Central memory CD8-positive, alpha-beta T cell (primary cell): ENCODE measurements around the gene MANSC1.
"Not testable (repeated sequence)": the region's sequence is repeated elsewhere in the genome, so short reads cannot be mapped to it uniquely, and the experiment has no call there.

Experiments
- ATAC-seq: fragments of 150-1000 bp; cut with Tn5 transposase; replicated peaks from 2 replicates; pipeline ENCODE4 v1.10.0; 2022; ENCODE audit warnings: mild to moderate bottlenecking, moderate FRiP score, moderate number of reproducible peaks; ENCODE audit not compliant: poor library complexity, severe bottlenecking; ENCODE audit errors: extremely low read depth
- DNase-seq, 2 donors: peaks; one replicate each; pipeline ENCODE4 v3.0.0; 2021; ENCODE audit warnings: low spot score in 2 of 2
- H3K27ac Mint-ChIP-seq: one replicate; pipeline ENCODE4 v1.8.0; 2022; ENCODE audit warnings: low read depth, mild to moderate bottlenecking, moderate library complexity, mixed read lengths
- H3K27me3 Mint-ChIP-seq: one replicate; pipeline ENCODE4 v1.8.0; 2022; ENCODE audit warnings: mixed read lengths
- H3K36me3 Mint-ChIP-seq: one replicate; pipeline ENCODE4 v1.8.0; 2022; ENCODE audit warnings: mild to moderate bottlenecking, moderate library complexity, mixed read lengths; ENCODE audit not compliant: insufficient read depth
- H3K4me1 Mint-ChIP-seq: one replicate; pipeline ENCODE4 v1.8.0; 2022; ENCODE audit warnings: mixed read lengths
- H3K4me3 Mint-ChIP-seq: one replicate; pipeline ENCODE4 v1.8.0; 2022; ENCODE audit warnings: mild to moderate bottlenecking, moderate library complexity, mixed read lengths
- H3K9me3 Mint-ChIP-seq: one replicate; pipeline ENCODE4 v1.8.0; 2022; ENCODE audit warnings: mixed read lengths

The MANSC1 gene

GRCh38 chr12:12357719-12358461 lies 7.8 kb upstream of the MANSC1 start:
- ATAC-seq, result peak; percentile 11

GRCh38 chr12:12356896-12357718 lies 7.1 kb upstream of the MANSC1 start, which contains the start of gene BORCS5:
Gene BORCS5 (plus strand): TSS chr12:12357078. CDS start chr12:12357452, 374 bp downstream.
- DNase-seq (peak; percentile 92 to 97), ATAC-seq (peak; percentile 86)
- peaks cover 17% of the 10 kb centered on the region for H3K36me3 Mint-ChIP-seq
- no peaks in the 10 kb centered on the region for H3K9me3 Mint-ChIP-seq
- peak within 1 kb of the TSS; percentile 95 for H3K27ac Mint-ChIP-seq
- peak within 1 kb of the TSS; percentile 96 for H3K4me3 Mint-ChIP-seq
- peaks cover 31% of the 10 kb centered on the region for H3K4me1 Mint-ChIP-seq
- no peaks in the 10 kb centered on the region for H3K27me3 Mint-ChIP-seq

More at GRCh38 chr12:12357719-12358461, 7.8 kb upstream of the MANSC1 start:
- H3K27me3 Mint-ChIP-seq, result no peaks in the 10 kb centered on the region
- peaks cover 17% of the 10 kb centered on the region for H3K36me3 Mint-ChIP-seq
- peak overlapping the region; percentile 96 for H3K4me3 Mint-ChIP-seq
- H3K9me3 Mint-ChIP-seq, result no peaks in the 10 kb centered on the region
- peaks cover 33% of the 10 kb centered on the region for H3K4me1 Mint-ChIP-seq
- H3K27ac Mint-ChIP-seq, result peak overlapping the region; percentile 95
- DNase-seq, result no peak

GRCh38 chr12:12356467-12356895 lies 6.4 kb upstream of the MANSC1 start:
- Mint-ChIP-seq H3K27ac (peak overlapping the region; percentile 95), H3K36me3 (peaks cover 17% of the 10 kb centered on the region), H3K27me3 (no peaks in the 10 kb centered on the region), H3K4me1 (peaks cover 25% of the 10 kb centered on the region), H3K9me3 (no peaks in the 10 kb centered on the region), H3K4me3 (peak overlapping the region; percentile 96)
- no peak for ATAC-seq
- DNase-seq, result no peak

GRCh38 chr12:12353807-12354206 lies 3.8 kb upstream of the MANSC1 start:
- Mint-ChIP-seq H3K27ac (no peak overlapping the region), H3K4me3 (no peak overlapping the region), H3K36me3 (peaks cover 17% of the 10 kb centered on the region)

GRCh38 chr12:12353276-12353675 lies 3.2 kb upstream of the MANSC1 start:
- DNase-seq (no peak), ATAC-seq (no peak)
- Mint-ChIP-seq H3K27ac (no peak overlapping the region), H3K36me3 (peaks cover 17% of the 10 kb centered on the region), H3K4me3 (no peak overlapping the region), H3K27me3 (no peaks in the 10 kb centered on the region), H3K9me3 (no peaks in the 10 kb centered on the region), H3K4me1 (peaks cover 30% of the 10 kb centered on the region)

More at GRCh38 chr12:12353807-12354206, 3.8 kb upstream of the MANSC1 start:
- H3K4me1 Mint-ChIP-seq, result peaks cover 33% of the 10 kb centered on the region
- no peaks in the 10 kb centered on the region for H3K27me3 Mint-ChIP-seq
- ATAC-seq (no peak), DNase-seq (no peak)
- no peaks in the 10 kb centered on the region for H3K9me3 Mint-ChIP-seq

- not testable (repeated sequence) for H3K27ac Mint-ChIP-seq, H3K4me3 Mint-ChIP-seq, H3K9me3 Mint-ChIP-seq, DNase-seq, ATAC-seq, H3K36me3 Mint-ChIP-seq, H3K27me3 Mint-ChIP-seq
- peaks cover 17% of the 10 kb centered on the region for H3K4me1 Mint-ChIP-seq
Observed at GRCh38 chr12:12351468-12352185, 1.6 kb upstream of the MANSC1 start.

GRCh38 chr12:12350868-12351463 lies 924 bp upstream of the MANSC1 start:
- ATAC-seq (no peak), DNase-seq (no peak)
- Mint-ChIP-seq H3K27ac (no peak overlapping the region), H3K4me3 (peak overlapping the region; percentile 60), H3K4me1 (peaks cover 13% of the 10 kb centered on the region), H3K36me3 (peaks cover 2% of the 10 kb centered on the region), H3K27me3 (no peaks in the 10 kb centered on the region), H3K9me3 (no peaks in the 10 kb centered on the region)

- H3K4me3 Mint-ChIP-seq, result no peak overlapping the region
- no peak for ATAC-seq
- H3K27ac Mint-ChIP-seq, result no peak overlapping the region
Observed at GRCh38 chr12:12338527-12339168, 11.4 kb downstream of the MANSC1 start.

GRCh38 chr12:12336511-12336910 lies 13.5 kb downstream of the MANSC1 start:
- H3K27ac Mint-ChIP-seq, result no peak overlapping the region
- H3K4me1 Mint-ChIP-seq, result peaks cover 7% of the 10 kb centered on the region
- ATAC-seq (no peak), DNase-seq (no peak)
- peaks cover 27% of the 10 kb centered on the region for H3K27me3 Mint-ChIP-seq
- H3K4me3 Mint-ChIP-seq, result no peak overlapping the region
- H3K36me3 Mint-ChIP-seq, result no peaks in the 10 kb centered on the region
- H3K9me3 Mint-ChIP-seq, result no peaks in the 10 kb centered on the region

More at GRCh38 chr12:12338527-12339168, 11.4 kb downstream of the MANSC1 start:
- H3K9me3 Mint-ChIP-seq, result no peaks in the 10 kb centered on the region
- DNase-seq, result no peak
- H3K4me1 Mint-ChIP-seq, result peaks cover 7% of the 10 kb centered on the region
- no peaks in the 10 kb centered on the region for H3K36me3 Mint-ChIP-seq
- H3K27me3 Mint-ChIP-seq, result peaks cover 22% of the 10 kb centered on the region

- Mint-ChIP-seq H3K4me1 (peaks cover 7% of the 10 kb centered on the region), H3K36me3 (no peaks in the 10 kb centered on the region), H3K4me3 (no peak overlapping the region), H3K9me3 (no peaks in the 10 kb centered on the region), H3K27me3 (peaks cover 31% of the 10 kb centered on the region), H3K27ac (no peak overlapping the region)
- DNase-seq (no peak), ATAC-seq (no peak)
Observed at GRCh38 chr12:12336049-12336411, 14.0 kb downstream of the MANSC1 start.

- ATAC-seq (peak; percentile 67), DNase-seq (peak; percentile 27 to 49)
- Mint-ChIP-seq H3K4me3 (no peak overlapping the region), H3K4me1 (peaks cover 7% of the 10 kb centered on the region), H3K9me3 (no peaks in the 10 kb centered on the region), H3K36me3 (no peaks in the 10 kb centered on the region), H3K27ac (no peak overlapping the region), H3K27me3 (peaks cover 31% of the 10 kb centered on the region)
Observed at GRCh38 chr12:12334367-12335040, 15.5 kb downstream of the MANSC1 start.
